ENCODE data around the gene RAPGEF6.

DNA sequence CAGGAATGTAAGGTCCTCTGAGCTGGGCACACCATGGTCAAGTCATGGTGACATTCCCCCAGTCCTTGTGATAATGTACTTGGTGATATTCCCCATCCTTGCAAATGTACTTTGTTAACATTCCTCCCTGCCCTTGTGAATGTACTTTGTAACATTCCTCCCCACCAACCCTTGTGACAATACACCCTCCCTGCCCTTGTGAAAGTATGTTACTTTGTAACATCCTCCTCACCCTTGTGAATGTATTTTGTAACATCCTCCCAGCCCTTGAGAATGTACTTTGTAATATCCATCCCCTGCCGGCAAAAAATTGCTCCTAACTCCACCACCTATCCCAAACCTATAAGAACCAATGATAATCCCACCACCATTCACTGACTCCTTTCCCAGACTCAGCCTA, 53.3 kb downstream of the RAPGEF6 start:
- TF ChIP-seq CTCF (conservative IDR thresholded peaks at IDR 0.05; ENCODE audit: low read depth in 2 of 2) (no peak), EZH2 (IDR thresholded peaks at IDR 0.05; ENCODE audit: low read depth, unreplicated experiment) (no peak), JUNB (IDR thresholded peaks at IDR 0.05; ENCODE audit: unreplicated experiment) (no peak), ZNF114 (CRISPR knock-in tag; IDR thresholded peaks at IDR 0.05) (no peak), ETS1 (IDR thresholded peaks at IDR 0.05) (no peak), POLR2AphosphoS5 (IDR thresholded peaks at IDR 0.05; ENCODE audit: low read depth) (no peak)
- TF ChIP-seq, protein P1, sequence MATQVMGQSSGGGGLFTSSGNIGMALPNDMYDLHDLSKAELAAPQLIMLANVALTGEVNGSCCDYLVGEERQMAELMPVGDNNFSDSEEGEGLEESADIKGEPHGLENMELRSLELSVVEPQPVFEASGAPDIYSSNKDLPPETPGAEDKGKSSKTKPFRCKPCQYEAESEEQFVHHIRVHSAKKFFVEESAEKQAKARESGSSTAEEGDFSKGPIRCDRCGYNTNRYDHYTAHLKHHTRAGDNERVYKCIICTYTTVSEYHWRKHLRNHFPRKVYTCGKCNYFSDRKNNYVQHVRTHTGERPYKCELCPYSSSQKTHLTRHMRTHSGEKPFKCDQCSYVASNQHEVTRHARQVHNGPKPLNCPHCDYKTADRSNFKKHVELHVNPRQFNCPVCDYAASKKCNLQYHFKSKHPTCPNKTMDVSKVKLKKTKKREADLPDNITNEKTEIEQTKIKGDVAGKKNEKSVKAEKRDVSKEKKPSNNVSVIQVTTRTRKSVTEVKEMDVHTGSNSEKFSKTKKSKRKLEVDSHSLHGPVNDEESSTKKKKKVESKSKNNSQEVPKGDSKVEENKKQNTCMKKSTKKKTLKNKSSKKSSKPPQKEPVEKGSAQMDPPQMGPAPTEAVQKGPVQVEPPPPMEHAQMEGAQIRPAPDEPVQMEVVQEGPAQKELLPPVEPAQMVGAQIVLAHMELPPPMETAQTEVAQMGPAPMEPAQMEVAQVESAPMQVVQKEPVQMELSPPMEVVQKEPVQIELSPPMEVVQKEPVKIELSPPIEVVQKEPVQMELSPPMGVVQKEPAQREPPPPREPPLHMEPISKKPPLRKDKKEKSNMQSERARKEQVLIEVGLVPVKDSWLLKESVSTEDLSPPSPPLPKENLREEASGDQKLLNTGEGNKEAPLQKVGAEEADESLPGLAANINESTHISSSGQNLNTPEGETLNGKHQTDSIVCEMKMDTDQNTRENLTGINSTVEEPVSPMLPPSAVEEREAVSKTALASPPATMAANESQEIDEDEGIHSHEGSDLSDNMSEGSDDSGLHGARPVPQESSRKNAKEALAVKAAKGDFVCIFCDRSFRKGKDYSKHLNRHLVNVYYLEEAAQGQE (IDR thresholded peaks at IDR 0.05; ENCODE audit: unreplicated experiment), result no peak

All from GM23338 (cell line).